DND-41 (cell line): ENCODE measurements around the gene PCNT.

Experiments
- ATAC-seq: fragments of 200-7000 bp; cut with Tn5 transposase; 3 replicates; pipeline ENCODE4 v1.9.1; 2021; ENCODE audit warnings: low read depth; ENCODE audit not compliant: insufficient read depth
- DNase-seq: peaks from one replicate; pipeline ENCODE4 v3.0.0-alpha.2; 2020
- H2AFZ ChIP-seq: 2 replicates; pipeline ENCODE4 v1.6.0; 2012; ENCODE audit warnings: low read depth, low read length
- H3K27ac ChIP-seq: 2 replicates; pipeline ENCODE4 v1.5.1; 2012; ENCODE audit warnings: low read length, inconsistent platforms
- H3K27me3 ChIP-seq: fragments of 200-600 bp; sonication (generic); 2 replicates; pipeline ENCODE4 v1.6.0; 2012; ENCODE audit warnings: low read length, mild to moderate bottlenecking, inconsistent platforms; ENCODE audit not compliant: insufficient read depth, poor library complexity
- H3K36me3 ChIP-seq: 2 replicates; pipeline ENCODE4 v1.5.1; 2012; ENCODE audit warnings: low read length, inconsistent platforms; ENCODE audit not compliant: insufficient read depth
- H3K4me1 ChIP-seq: 2 replicates; pipeline ENCODE4 v1.5.1; 2012; ENCODE audit warnings: mild to moderate bottlenecking, low read length; ENCODE audit not compliant: insufficient read depth
- H3K4me2 ChIP-seq: 2 replicates; pipeline ENCODE4 v1.6.0; 2012; ENCODE audit warnings: mild to moderate bottlenecking, moderate library complexity, low read length, inconsistent platforms; ENCODE audit not compliant: insufficient read depth
- H3K4me3 ChIP-seq, 2 experiments: fragments of 200-600 bp in 1 of 2; shearing (Covaris generic) in 1 of 2; 2 replicates each; pipeline ENCODE4 v1.5.1; 2012 to 2016; ENCODE audit warnings: inconsistent platforms in 2 of 2, low read length in 2 of 2, mild to moderate bottlenecking in 2 of 2, low read depth in 1 of 2, moderate library complexity in 1 of 2
- H3K79me2 ChIP-seq: 2 replicates; pipeline ENCODE4 v1.6.0; 2012; ENCODE audit warnings: low read length, inconsistent platforms; ENCODE audit not compliant: insufficient read depth
- H3K9ac ChIP-seq: 2 replicates; pipeline ENCODE4 v1.6.0; 2012; ENCODE audit warnings: low read depth, mild to moderate bottlenecking, inconsistent platforms, low read length, moderate library complexity
- H3K9me3 ChIP-seq: 2 replicates; pipeline ENCODE4 v1.5.1; 2012; ENCODE audit warnings: low read length, moderate library complexity, mild to moderate bottlenecking, inconsistent platforms; ENCODE audit not compliant: insufficient read depth, severe bottlenecking
- H4K20me1 ChIP-seq: 2 replicates; pipeline ENCODE4 v1.6.0; 2012; ENCODE audit warnings: low read length; ENCODE audit not compliant: insufficient read depth
- CTCF ChIP-seq: IDR thresholded peaks from 2 replicates; pipeline ENCODE4 v1.5.1; 2012; ENCODE audit warnings: borderline replicate concordance, low read length, moderate library complexity, mild to moderate bottlenecking; ENCODE audit not compliant: poor library complexity, severe bottlenecking; ENCODE audit errors: extremely low read depth
- EZH2 ChIP-seq: IDR thresholded peaks from 3 replicates; pipeline ENCODE4 v1.6.1; 2012; ENCODE audit warnings: borderline replicate concordance, low read depth, mild to moderate bottlenecking, moderate library complexity, low read length, inconsistent platforms; ENCODE audit not compliant: severe bottlenecking

PCNT gene

GRCh38 chr21:46482225-46482845 is 158.4 kb downstream of the PCNT start:
- DNase-seq = no peak
- Histone ChIP-seq H3K36me3 (peaks cover 32% of the 10 kb centered on the region), H3K4me3 (no peak overlapping the region), H3K27me3 (no peaks in the 10 kb centered on the region), H3K4me2 (no peak overlapping the region), H2AFZ (no peak overlapping the region), H3K27ac (no peak overlapping the region), H4K20me1 (peaks cover 19% of the 10 kb centered on the region; the same call in 1 of the 2 replicates), H3K9ac (no peak overlapping the region), H3K79me2 (peaks cover 40% of the 10 kb centered on the region), H3K9me3 (no peaks in the 10 kb centered on the region), H3K4me1 (no peaks in the 10 kb centered on the region)
- no peak for ATAC-seq
- TF ChIP-seq CTCF (no peak), EZH2 (no peak)

- no peak for ATAC-seq
- H3K27ac ChIP-seq = no peak overlapping the region
- H3K4me3 ChIP-seq = no peak overlapping the region
- H3K4me2 ChIP-seq = no peak overlapping the region
- H3K79me2 ChIP-seq = peaks cover 38% of the 10 kb centered on the region
- peaks cover 28% of the 10 kb centered on the region for H3K36me3 ChIP-seq
- no peak overlapping the region for H3K9ac ChIP-seq
- no peak for DNase-seq
- H4K20me1 ChIP-seq = peaks cover 19% of the 10 kb centered on the region; the same call in 1 of the 2 replicates
- no peaks in the 10 kb centered on the region for H3K9me3 ChIP-seq
- no peak overlapping the region for H2AFZ ChIP-seq
- TF ChIP-seq EZH2 = no peak
- TF ChIP-seq CTCF = no peak
- H3K4me1 ChIP-seq = no peaks in the 10 kb centered on the region
- no peaks in the 10 kb centered on the region for H3K27me3 ChIP-seq
Observed at GRCh38 chr21:46482846-46483231, 158.9 kb downstream of the PCNT start.

GRCh38 chr21:46483300-46484295 is 159.6 kb downstream of the PCNT start:
- H4K20me1 ChIP-seq = peaks cover 19% of the 10 kb centered on the region; the same call in 1 of the 2 replicates
- no peak overlapping the region for H3K4me3 ChIP-seq
- H3K9me3 ChIP-seq = no peaks in the 10 kb centered on the region
- no peak overlapping the region for H3K9ac ChIP-seq
- no peak for TF ChIP-seq CTCF
- no peak for TF ChIP-seq EZH2
- peaks cover 37% of the 10 kb centered on the region for H3K79me2 ChIP-seq
- no peak overlapping the region for H3K27ac ChIP-seq
- H3K4me2 ChIP-seq = no peak overlapping the region
- no peaks in the 10 kb centered on the region for H3K4me1 ChIP-seq
- no peak overlapping the region for H2AFZ ChIP-seq
- DNase-seq = no peak
- no peaks in the 10 kb centered on the region for H3K27me3 ChIP-seq
- H3K36me3 ChIP-seq = peaks cover 27% of the 10 kb centered on the region
- peak; percentile 48; the same call in 1 of the 3 replicates for ATAC-seq
